Mucosa of descending colon (tissue), 3 donors: ENCODE data around the gene EMID1. TPM values are rescaled to one million over a fixed set of nuclear protein-coding genes. Genes with fewer than 3 reads are reported as not detected.

Experiments
- ATAC-seq: fragments of 200-7000 bp; cut with Tn5 transposase; one replicate; pipeline ENCODE4 v1.9.1; 2020; ENCODE audit warnings: mild to moderate bottlenecking, moderate library complexity
- DNase-seq, 3 donors: peaks; one replicate each; pipeline ENCODE4 v3.0.0-alpha.2; 2020
- H3K36me3 ChIP-seq: fragments of 200-600 bp; one replicate; pipeline ENCODE4 v1.8.0; 2021; ENCODE audit warnings: low read depth, mild to moderate bottlenecking
- H3K4me1 ChIP-seq: fragments of 200-600 bp; one replicate; pipeline ENCODE4 v1.8.0; 2021; ENCODE audit warnings: low read depth, mild to moderate bottlenecking
- H3K4me3 ChIP-seq: fragments of 200-600 bp; one replicate; pipeline ENCODE4 v1.8.0; 2021; ENCODE audit warnings: mild to moderate bottlenecking
- H3K9me3 ChIP-seq: fragments of 200-600 bp; one replicate; pipeline ENCODE4 v1.8.0; 2021; ENCODE audit warnings: mild to moderate bottlenecking
- intact Hi-C, 2 donors: fragments of 100-400 bp; cut with DNase I in 1 of 2; cut with micrococcal nuclease in 1 of 2; formaldehyde crosslinking; loops; one replicate each; pipeline versions ENCODE4 v1.11.0 to v1.11.1; 2022; cut with DNase I, micrococcal nuclease
- total RNA-seq, 3 donors: library from RNA; stranded (reverse); fragmentation: NEBNext Ultra II Directional in 2 of 3; extraction: Animal tissue kit (Norgen Biotek cat#: 25700) in 2 of 3; gene quantifications; one replicate each; pipeline versions ENCODE4 v1.2.1 to v1.2.4, GENCODE V29; 2021 to 2023
- TF ChIP-seq, protein P1 (sequence below): fragments of 200-600 bp; IDR thresholded peaks from one replicate; pipeline ENCODE4 v1.8.0; 2022; ENCODE audit warnings: antibody characterized with exemption, mild to moderate bottlenecking
- donor health status: DM: no; HTN: no; CAD: no; lungs with moderate emphysema.
- donor health status: DM: no; HTN: no; CAD: no.
- donor health status: DM: no; HTN: yes; CAD: no.

EMID1 gene
- total RNA-seq, 3 donors from 2014 or later: 1.6 to 4.3 (median 3.0) TPM

DNA sequence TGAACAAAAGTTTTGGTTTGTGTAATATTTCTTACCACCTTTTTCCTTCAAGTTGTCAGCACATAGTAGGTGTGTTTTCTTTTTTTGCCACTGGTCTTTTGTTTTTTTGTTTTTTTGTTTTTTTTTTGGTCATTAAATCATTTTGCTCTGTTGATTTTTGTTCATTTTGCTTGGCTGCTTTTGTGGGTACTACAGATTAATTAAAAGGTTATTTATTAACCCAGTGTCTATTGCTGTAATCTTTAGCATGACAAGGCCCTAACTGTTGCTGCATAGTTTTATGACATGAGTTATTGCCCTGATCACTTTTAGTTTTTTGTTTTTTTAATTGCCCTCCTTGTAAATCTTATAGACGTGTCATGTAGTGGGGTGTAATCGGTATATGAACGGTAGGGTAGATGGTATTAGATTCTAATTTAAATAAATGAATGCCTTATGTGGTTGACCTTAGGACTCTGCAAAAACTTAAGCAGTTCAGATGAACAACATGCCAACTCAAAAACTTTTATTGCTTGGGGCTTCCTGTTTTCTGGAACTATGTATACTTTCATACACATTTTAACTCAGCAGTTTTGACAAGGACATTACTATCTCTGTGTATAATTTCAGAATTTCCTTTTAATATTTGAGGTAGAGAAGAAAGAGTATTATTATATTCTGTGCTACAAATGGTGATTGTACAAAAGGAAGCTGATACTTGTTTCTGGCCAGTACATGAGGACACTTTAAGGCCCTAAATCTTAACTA is 70.3 kb downstream of the EMID1 start:
- DNase-seq (no peak), ATAC-seq (peak; percentile 88)
- H3K36me3 ChIP-seq: no peaks in the 10 kb centered on the region
- H3K4me3 ChIP-seq: no peak overlapping the region
- intact Hi-C loops: no loop called here
- TF ChIP-seq, protein P1, sequence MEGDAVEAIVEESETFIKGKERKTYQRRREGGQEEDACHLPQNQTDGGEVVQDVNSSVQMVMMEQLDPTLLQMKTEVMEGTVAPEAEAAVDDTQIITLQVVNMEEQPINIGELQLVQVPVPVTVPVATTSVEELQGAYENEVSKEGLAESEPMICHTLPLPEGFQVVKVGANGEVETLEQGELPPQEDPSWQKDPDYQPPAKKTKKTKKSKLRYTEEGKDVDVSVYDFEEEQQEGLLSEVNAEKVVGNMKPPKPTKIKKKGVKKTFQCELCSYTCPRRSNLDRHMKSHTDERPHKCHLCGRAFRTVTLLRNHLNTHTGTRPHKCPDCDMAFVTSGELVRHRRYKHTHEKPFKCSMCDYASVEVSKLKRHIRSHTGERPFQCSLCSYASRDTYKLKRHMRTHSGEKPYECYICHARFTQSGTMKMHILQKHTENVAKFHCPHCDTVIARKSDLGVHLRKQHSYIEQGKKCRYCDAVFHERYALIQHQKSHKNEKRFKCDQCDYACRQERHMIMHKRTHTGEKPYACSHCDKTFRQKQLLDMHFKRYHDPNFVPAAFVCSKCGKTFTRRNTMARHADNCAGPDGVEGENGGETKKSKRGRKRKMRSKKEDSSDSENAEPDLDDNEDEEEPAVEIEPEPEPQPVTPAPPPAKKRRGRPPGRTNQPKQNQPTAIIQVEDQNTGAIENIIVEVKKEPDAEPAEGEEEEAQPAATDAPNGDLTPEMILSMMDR: no peak
- H3K9me3 ChIP-seq: no peaks in the 10 kb centered on the region
- H3K4me1 ChIP-seq: peaks cover 41% of the 10 kb centered on the region

DNA sequence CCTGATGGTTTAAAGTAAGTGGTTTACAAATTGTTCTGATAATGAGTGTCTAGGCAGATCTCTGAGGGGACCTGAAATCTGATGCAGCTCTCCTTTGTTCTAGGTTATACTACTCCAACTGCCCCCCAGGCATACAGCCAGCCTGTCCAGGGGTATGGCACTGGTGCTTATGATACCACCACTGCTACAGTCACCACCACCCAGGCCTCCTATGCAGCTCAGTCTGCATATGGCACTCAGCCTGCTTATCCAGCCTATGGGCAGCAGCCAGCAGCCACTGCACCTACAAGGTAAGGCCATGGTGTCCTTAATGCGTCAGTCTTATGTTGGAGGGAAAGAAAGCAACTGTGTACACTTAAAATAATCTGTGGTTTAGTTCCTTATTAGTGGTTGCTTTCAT is 72.2 kb downstream of the EMID1 start:
- intact Hi-C loops: no loop called here
- ATAC-seq (no peak), DNase-seq (no peak)
- Histone ChIP-seq H3K9me3 (no peaks in the 10 kb centered on the region), H3K4me1 (peaks cover 24% of the 10 kb centered on the region), H3K4me3 (no peak overlapping the region), H3K36me3 (no peaks in the 10 kb centered on the region)
- TF ChIP-seq, protein P1: no peak

DNA sequence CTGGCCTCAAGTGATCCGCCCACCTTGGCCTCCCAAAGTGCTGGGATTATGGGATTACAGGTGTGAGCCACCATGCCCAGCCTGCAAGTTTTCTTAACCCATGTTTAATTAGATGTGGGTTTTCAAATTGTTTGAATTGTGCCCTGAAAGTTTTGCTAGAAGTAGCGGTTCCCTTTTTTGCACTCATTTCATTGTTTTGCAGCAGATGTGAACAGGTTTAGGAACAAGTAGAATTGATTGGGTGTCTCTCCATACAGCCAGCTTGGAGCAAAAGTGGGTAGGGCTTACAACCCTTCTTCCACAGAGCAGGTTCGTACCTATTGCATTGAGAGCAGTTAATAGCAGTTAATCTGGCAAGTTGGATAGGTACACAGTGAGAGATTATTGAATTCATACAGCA is 78.5 kb downstream of the EMID1 start:
- intact Hi-C loops: no loop called here
- Histone ChIP-seq H3K36me3 (peaks cover 20% of the 10 kb centered on the region), H3K9me3 (no peaks in the 10 kb centered on the region), H3K4me1 (no peaks in the 10 kb centered on the region), H3K4me3 (no peak overlapping the region)
- DNase-seq (no peak), ATAC-seq (no peak)
- TF ChIP-seq, protein P1: no peak

DNA sequence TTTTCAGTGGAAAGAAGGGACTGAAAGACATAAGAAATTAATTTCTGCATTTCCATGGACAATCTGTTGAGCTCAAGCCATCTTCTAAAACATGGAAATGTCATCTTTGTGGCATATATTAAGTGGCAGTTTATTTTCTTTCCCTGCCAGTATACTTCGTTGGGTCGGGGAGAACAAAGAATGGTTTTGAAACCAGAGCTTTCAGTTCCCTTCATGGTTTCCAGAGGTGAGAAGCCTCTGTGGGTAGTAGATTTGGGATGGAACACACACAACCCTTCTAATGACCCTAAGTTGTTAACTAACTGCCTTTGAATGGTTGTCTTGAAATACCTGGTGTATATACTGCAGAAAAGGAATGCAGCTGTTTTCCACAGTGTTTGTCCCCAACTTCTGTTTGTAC is 83.1 kb downstream of the EMID1 start:
- no peak for ATAC-seq
- Histone ChIP-seq H3K36me3 (peaks cover 18% of the 10 kb centered on the region), H3K4me3 (no peak overlapping the region), H3K4me1 (no peaks in the 10 kb centered on the region), H3K9me3 (no peaks in the 10 kb centered on the region)
- intact Hi-C loops: no loop called here
- TF ChIP-seq, protein P1: no peak
- DNase-seq: no peak

DNA sequence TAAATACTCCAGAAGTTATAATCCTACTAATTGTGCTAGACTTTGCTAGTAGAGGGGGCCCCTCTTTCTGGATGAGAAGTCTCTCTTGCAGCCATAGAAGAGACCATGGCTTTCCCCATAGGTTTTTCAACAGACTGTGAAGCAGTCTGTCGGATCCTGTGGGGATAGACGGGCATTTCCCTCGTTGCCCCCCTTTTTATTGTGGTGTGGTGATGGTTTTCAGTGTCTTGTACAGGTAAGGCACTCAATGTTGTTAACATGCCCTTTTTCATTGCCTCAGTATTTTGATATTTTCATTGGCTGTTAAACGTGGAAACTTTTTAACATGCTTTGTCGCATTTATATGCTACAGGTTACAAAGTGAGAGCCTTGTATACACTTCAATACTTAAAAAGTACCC is 84.4 kb downstream of the EMID1 start:
- H3K4me3 ChIP-seq: no peak overlapping the region
- no peaks in the 10 kb centered on the region for H3K4me1 ChIP-seq
- ATAC-seq: no peak
- DNase-seq: no peak
- intact Hi-C loops: no loop called here
- H3K36me3 ChIP-seq: peaks cover 13% of the 10 kb centered on the region
- TF ChIP-seq, protein P1: no peak
- H3K9me3 ChIP-seq: no peaks in the 10 kb centered on the region

DNA sequence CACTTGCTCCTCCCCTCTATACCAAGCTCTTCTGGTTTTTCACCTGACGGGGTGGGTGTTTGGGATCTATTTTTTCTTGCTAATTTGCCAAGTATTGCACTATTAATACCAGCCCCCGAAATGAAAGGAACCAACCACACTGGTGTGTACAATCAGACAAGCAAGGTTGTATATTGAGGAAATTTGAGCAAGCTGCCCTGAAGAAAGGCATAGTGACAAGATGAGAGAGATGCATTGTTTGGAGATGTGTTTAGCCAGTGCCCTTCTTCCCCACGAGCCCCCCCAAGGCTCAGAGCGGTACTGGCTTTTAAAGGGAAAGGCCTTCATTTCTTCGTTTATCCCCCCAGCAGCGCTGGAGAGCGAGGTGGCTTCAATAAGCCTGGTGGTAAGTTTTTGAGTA is 85.5 kb downstream of the EMID1 start:
- intact Hi-C loops: no loop called here
- peaks cover 18% of the 10 kb centered on the region for H3K36me3 ChIP-seq
- H3K9me3 ChIP-seq: no peaks in the 10 kb centered on the region
- ATAC-seq: no peak
- no peaks in the 10 kb centered on the region for H3K4me1 ChIP-seq
- H3K4me3 ChIP-seq: no peak overlapping the region
- no peak for DNase-seq
- TF ChIP-seq, protein P1: no peak
